NCI-H446 (cell line): ENCODE data around the gene DIAPH3.

Experiments
- DNase-seq, 2 experiments: peaks; one replicate each; lab custom pipeline; 2025; lab: John Stamatoyannopoulos, UW

The DIAPH3 gene

GRCh38 chr13:60026286-60026685, 137.4 kb downstream of the DIAPH3 start:
- no peak for DNase-seq

GRCh38 chr13:60020288-60020687, 143.4 kb downstream of the DIAPH3 start:
- no peak for DNase-seq

GRCh38 chr13:60019119-60019993, 144.4 kb downstream of the DIAPH3 start:
- no peak for DNase-seq

- DNase-seq: no peak
Observed at GRCh38 chr13:60018536-60018935, 145.2 kb downstream of the DIAPH3 start.

- DNase-seq: no peak
Observed at GRCh38 chr13:60016229-60016628, 147.5 kb downstream of the DIAPH3 start.

- no peak for DNase-seq
Observed at GRCh38 chr13:60013166-60013565, 150.6 kb downstream of the DIAPH3 start.

GRCh38 chr13:60012488-60012887, 151.2 kb downstream of the DIAPH3 start:
- DNase-seq: no peak

GRCh38 chr13:60009300-60010253, 154.2 kb downstream of the DIAPH3 start:
- no peak for DNase-seq

- no peak for DNase-seq
Observed at GRCh38 chr13:60001889-60002288, 161.8 kb downstream of the DIAPH3 start.

GRCh38 chr13:60000976-60001375, 162.8 kb downstream of the DIAPH3 start:
- DNase-seq: no peak

- DNase-seq: no peak
Observed at GRCh38 chr13:60000081-60000480, 163.6 kb downstream of the DIAPH3 start.

- DNase-seq: no peak
Observed at GRCh38 chr13:59997976-59998375, 165.8 kb downstream of the DIAPH3 start.

GRCh38 chr13:59996461-59996980, 167.2 kb downstream of the DIAPH3 start:
- no peak for DNase-seq

GRCh38 chr13:59991395-59991794, 172.3 kb downstream of the DIAPH3 start:
- no peak for DNase-seq

GRCh38 chr13:59982631-59983382, 180.9 kb downstream of the DIAPH3 start:
- DNase-seq: no peak

- DNase-seq: no peak
Observed at GRCh38 chr13:59979589-59979988, 184.1 kb downstream of the DIAPH3 start.

GRCh38 chr13:59978862-59979261, 184.9 kb downstream of the DIAPH3 start:
- no peak for DNase-seq

GRCh38 chr13:59976856-59977255, 186.9 kb downstream of the DIAPH3 start:
- DNase-seq: no peak

- DNase-seq: no peak
Observed at GRCh38 chr13:59975807-59976435, 187.8 kb downstream of the DIAPH3 start.

- no peak for DNase-seq
Observed at GRCh38 chr13:59970847-59971246, 192.9 kb downstream of the DIAPH3 start.

- DNase-seq: no peak
Observed at GRCh38 chr13:59963827-59964226, 199.9 kb downstream of the DIAPH3 start.
